Osteocyte (in vitro differentiated cells): ENCODE data around the gene IFT43. TPM values are rescaled to one million over a fixed set of nuclear protein-coding genes. Genes with fewer than 3 reads are reported as not detected.

Experiments
- DNase-seq: peaks from one replicate; pipeline ENCODE4 v3.0.0; 2021; ENCODE audit warnings: mixed read lengths; ENCODE audit not compliant: unreplicated experiment; ENCODE audit errors: extremely low spot score
- H3K27ac Mint-ChIP-seq: one replicate; pipeline ENCODE4 v1.8.0; 2021; ENCODE audit warnings: mild to moderate bottlenecking, mixed read lengths; ENCODE audit not compliant: unreplicated experiment
- H3K27me3 Mint-ChIP-seq: one replicate; pipeline ENCODE4 v1.8.0; 2021; ENCODE audit warnings: mixed read lengths; ENCODE audit not compliant: unreplicated experiment
- H3K36me3 Mint-ChIP-seq: one replicate; pipeline ENCODE4 v1.8.0; 2021; ENCODE audit warnings: mixed read lengths; ENCODE audit not compliant: unreplicated experiment
- H3K4me1 Mint-ChIP-seq: one replicate; pipeline ENCODE4 v1.8.0; 2021; ENCODE audit warnings: mixed read lengths; ENCODE audit not compliant: unreplicated experiment
- H3K4me3 Mint-ChIP-seq: one replicate; pipeline ENCODE4 v1.8.0; 2021; ENCODE audit warnings: mild to moderate bottlenecking, moderate library complexity, mixed read lengths; ENCODE audit not compliant: unreplicated experiment
- H3K9me3 Mint-ChIP-seq: one replicate; pipeline ENCODE4 v1.8.0; 2021; ENCODE audit warnings: mixed read lengths; ENCODE audit not compliant: unreplicated experiment
- CTCF ChIP-seq: fragments of 200-600 bp; sonication (generic); IDR thresholded peaks from 2 replicates; pipeline ENCODE4 v1.5.0; 2021; ENCODE audit warnings: antibody characterized with exemption, mild to moderate bottlenecking, moderate library complexity
- total RNA-seq: library from RNA; stranded (reverse); gene quantifications from 2 replicates; pipeline ENCODE4 v1.2.1, GENCODE V29; 2021

The IFT43 gene
- total RNA-seq, 1 donor from 2014 or later, result 29.0 TPM

GRCh38 chr14:75983019-75983358 is 2.6 kb upstream of the IFT43 start:
- no peak for DNase-seq
- no peaks in the 10 kb centered on the region for H3K27me3 Mint-ChIP-seq
- H3K4me1 Mint-ChIP-seq, result peaks cover 58% of the 10 kb centered on the region
- H3K9me3 Mint-ChIP-seq, result no peaks in the 10 kb centered on the region
- peak overlapping the region; percentile 73 for H3K4me3 Mint-ChIP-seq
- TF ChIP-seq CTCF, result no peak
- H3K36me3 Mint-ChIP-seq, result peaks cover 2% of the 10 kb centered on the region
- peak overlapping the region; percentile 81 for H3K27ac Mint-ChIP-seq

- peaks cover 41% of the 10 kb centered on the region for H3K4me1 Mint-ChIP-seq
- no peak overlapping the region for H3K27ac Mint-ChIP-seq
- DNase-seq, result no peak
- no peak for TF ChIP-seq CTCF
- H3K4me3 Mint-ChIP-seq, result no peak overlapping the region
- no peaks in the 10 kb centered on the region for H3K9me3 Mint-ChIP-seq
- peaks cover 3% of the 10 kb centered on the region for H3K36me3 Mint-ChIP-seq
- no peaks in the 10 kb centered on the region for H3K27me3 Mint-ChIP-seq
Observed at GRCh38 chr14:75984674-75985073, 889 bp upstream of the IFT43 start.

GRCh38 chr14:75986439-75986765 is 839 bp downstream of the IFT43 start:
- Mint-ChIP-seq H3K27ac (peak overlapping the region; percentile 87), H3K4me1 (peaks cover 24% of the 10 kb centered on the region), H3K4me3 (peak overlapping the region; percentile 92), H3K9me3 (no peaks in the 10 kb centered on the region), H3K36me3 (peaks cover 11% of the 10 kb centered on the region), H3K27me3 (no peaks in the 10 kb centered on the region)
- TF ChIP-seq CTCF, result no peak
- no peak for DNase-seq

- TF ChIP-seq CTCF, result no peak
- no peak overlapping the region for H3K27ac Mint-ChIP-seq
- no peak overlapping the region for H3K4me3 Mint-ChIP-seq
- peaks cover 15% of the 10 kb centered on the region for H3K36me3 Mint-ChIP-seq
- H3K27me3 Mint-ChIP-seq, result no peaks in the 10 kb centered on the region
- no peaks in the 10 kb centered on the region for H3K9me3 Mint-ChIP-seq
- no peak for DNase-seq
- peaks cover 19% of the 10 kb centered on the region for H3K4me1 Mint-ChIP-seq
Observed at GRCh38 chr14:75987201-75987970, 1.8 kb downstream of the IFT43 start.

- H3K9me3 Mint-ChIP-seq, result no peaks in the 10 kb centered on the region
- H3K36me3 Mint-ChIP-seq, result peaks cover 22% of the 10 kb centered on the region
- no peak overlapping the region for H3K4me3 Mint-ChIP-seq
- H3K27me3 Mint-ChIP-seq, result no peaks in the 10 kb centered on the region
- no peak for DNase-seq
- no peak overlapping the region for H3K27ac Mint-ChIP-seq
- TF ChIP-seq CTCF, result no peak
- H3K4me1 Mint-ChIP-seq, result peaks cover 16% of the 10 kb centered on the region
Observed at GRCh38 chr14:75989134-75989533, 3.6 kb downstream of the IFT43 start.
